K562 (cell line): ENCODE measurements around the gene CYB5RL. TPM values are rescaled to one million over a fixed set of nuclear protein-coding genes. Genes with fewer than 3 reads are reported as not detected.

ENCODE experiments used
- ATAC-seq: fragments of 200-7000 bp; cut with Tn5 transposase; 3 replicates; pipeline ENCODE4 v1.9.1; 2020; ENCODE audit warnings: moderate library complexity
- BruUV-seq: library from RNA; stranded (reverse); fragments of 400-500 nt; replicated peaks from 2 replicates; lab custom pipeline; 2021; lab: Mats Ljungman, UMichigan
- CTCF ChIA-PET: fragments of 300-600 bp; formaldehyde crosslinking; extraction: SDS; loops from one replicate; lab custom pipeline; 2021; ENCODE audit warnings: low intra/inter-chr PET ratio; lab: Yijun Ruan, JAX
- POLR2A ChIA-PET: fragments of 300-600, 350-650 bp; sonication (Branson Sonifier 250); formaldehyde crosslinking; extraction: SDS; loops from one replicate; lab custom pipeline; 2021; ENCODE audit warnings: antibody characterized with exemption, inconsistent platforms; lab: Yijun Ruan, JAX
- DNase-seq, 4 experiments: peaks; one replicate each; pipeline versions ENCODE4 v3.0.0 to v3.0.0-alpha.2; 2011 to 2018; ENCODE audit warnings: low spot score in 3 of 4, mixed read lengths in 3 of 4; ENCODE audit errors: extremely low read depth in 1 of 4
- FAIRE-seq: peaks from 2 replicates; lab custom pipeline; 2011; peaks lifted over from hg19 to GRCh38; lab: Jason Lieb, UNC
- H2AFZ ChIP-seq: 2 replicates; pipeline ENCODE4 v1.6.0; 2011; ENCODE audit warnings: low read depth, low read length, control low read depth, inconsistent platforms
- H3K27ac ChIP-seq: fragments of 200-600 bp; 3 replicates; pipeline ENCODE4 v1.8.0; 2011; ENCODE audit warnings: low read depth, mild to moderate bottlenecking, control low read depth, inconsistent platforms, low read length, moderate library complexity, mixed read lengths; ENCODE audit errors: extremely low read depth
- H3K27me3 ChIP-seq, 2 experiments: fragments of 300-600 bp in 1 of 2; 2 replicates in 1 of 2; 3 replicates in 1 of 2; pipeline versions ENCODE4 v1.6.0 to v1.8.0; 2011; ENCODE audit warnings: inconsistent platforms in 2 of 2, low read length in 2 of 2, mild to moderate bottlenecking in 1 of 2, mixed read lengths in 1 of 2, moderate library complexity in 1 of 2; ENCODE audit not compliant: control insufficient read depth in 2 of 2, insufficient read depth in 2 of 2
- H3K36me3 ChIP-seq: fragments of 300-600 bp; 3 replicates; pipeline ENCODE4 v1.8.0; 2011; ENCODE audit warnings: mild to moderate bottlenecking, low read length, inconsistent platforms; ENCODE audit not compliant: control insufficient read depth, insufficient read depth
- H3K4me1 ChIP-seq, 2 experiments: fragments of 200-600 bp in 1 of 2; replicated peaks in 1 of 2; 2 replicates in 1 of 2; 3 replicates in 1 of 2; pipeline versions ENCODE4 v1.5.1 to v1.8.0; 2011; ENCODE audit warnings: inconsistent platforms in 2 of 2, low read length in 2 of 2, mild to moderate bottlenecking in 1 of 2, mixed read lengths in 1 of 2, moderate library complexity in 1 of 2; ENCODE audit not compliant: control insufficient read depth in 2 of 2, insufficient read depth in 2 of 2
- H3K4me2 ChIP-seq: 2 replicates; pipeline ENCODE4 v1.6.1; 2011; ENCODE audit warnings: low read length, control low read depth, inconsistent platforms, mixed read lengths; ENCODE audit not compliant: insufficient read depth
- H3K4me3 ChIP-seq: fragments of 200-600 bp; sonication (generic), shearing (Covaris generic); 2 replicates; pipeline ENCODE4 v1.5.1; 2016; ENCODE audit warnings: control low read depth, inconsistent platforms
- H3K79me2 ChIP-seq: fragments of 200-600 bp; 3 replicates; pipeline ENCODE4 v1.8.0; 2011; ENCODE audit warnings: low read length, inconsistent platforms; ENCODE audit not compliant: control insufficient read depth, insufficient read depth
- H3K9ac ChIP-seq, 2 experiments: 2 replicates each; pipeline versions ENCODE4 v1.6.0 to v1.6.1; 2011; ENCODE audit warnings: low read depth in 2 of 2, low read length in 2 of 2, control low read depth in 1 of 2, inconsistent platforms in 1 of 2, mild to moderate bottlenecking in 1 of 2, mixed read lengths in 1 of 2; ENCODE audit not compliant: insufficient read depth in 1 of 2
- H3K9me1 ChIP-seq: one replicate; pipeline ENCODE4 v1.6.0; 2011; ENCODE audit warnings: inconsistent platforms, mild to moderate bottlenecking, low read length, moderate library complexity; ENCODE audit not compliant: control insufficient read depth, insufficient read depth
- H3K9me3 ChIP-seq: replicated peaks from 2 replicates; pipeline ENCODE4 v1.5.1; 2011; ENCODE audit warnings: low read depth, low read length, inconsistent platforms; ENCODE audit not compliant: control insufficient read depth, insufficient read depth
- H4K20me1 ChIP-seq: replicated peaks from 2 replicates; pipeline ENCODE4 v1.6.1; 2011; ENCODE audit warnings: low read length, inconsistent platforms, mixed read lengths; ENCODE audit not compliant: control insufficient read depth, insufficient read depth
- BCOR ChIP-seq: fragments of 450-650 bp; IDR thresholded peaks from 2 replicates; pipeline ENCODE4 v1.6.1; 2016
- CBX5 ChIP-seq: IDR thresholded peaks from 2 replicates; pipeline ENCODE4 v1.6.1; 2014; ENCODE audit warnings: low read depth, borderline replicate concordance
- CHD4 ChIP-seq: fragments of 200-600 bp; sonication (generic); IDR thresholded peaks from 3 replicates; pipeline ENCODE4 v1.6.1; 2012; ENCODE audit warnings: low read depth, mild to moderate bottlenecking, mixed read lengths, low read length, inconsistent platforms; ENCODE audit not compliant: insufficient read depth, insufficient replicate concordance, poor library complexity, severe bottlenecking
- FOXK1 ChIP-seq: sonication (generic); formaldehyde crosslinking; IDR thresholded peaks from 2 replicates; pipeline ENCODE4 v1.8.0; 2022; ENCODE audit warnings: missing genetic modification reagents, mild to moderate bottlenecking, borderline replicate concordance
- HNRNPL ChIP-seq: fragments of 200-400 bp; formaldehyde crosslinking; IDR thresholded peaks from 2 replicates; pipeline ENCODE4 v1.6.1; 2017; ENCODE audit warnings: low read depth, mild to moderate bottlenecking, low read length
- KDM1A ChIP-seq, 2 experiments: fragments of 450-650 bp; IDR thresholded peaks; 2 replicates each; pipeline ENCODE4 v1.6.1; 2016; ENCODE audit warnings: mild to moderate bottlenecking in 2 of 2
- KDM2B ChIP-seq: fragments of 250-450 bp; sonication (Bioruptor Pico); IDR thresholded peaks from 2 replicates; pipeline ENCODE4 v1.8.0; 2021; ENCODE audit warnings: mild to moderate bottlenecking, moderate library complexity
- MCM3 ChIP-seq: fragments of 450-650 bp; IDR thresholded peaks from 2 replicates; pipeline ENCODE4 v1.6.1; 2016
- POLR2H ChIP-seq: IDR thresholded peaks from 2 replicates; pipeline ENCODE4 v1.6.1; 2016; ENCODE audit warnings: missing genetic modification characterization, low read depth, mild to moderate bottlenecking, control low read depth, missing compliant biosample characterization, moderate library complexity
- PRMT5 ChIP-seq: sonication (generic); formaldehyde crosslinking; IDR thresholded peaks from 2 replicates; pipeline ENCODE4 v1.5.0; 2020; ENCODE audit warnings: missing genetic modification reagents
- STAT5A ChIP-seq: IDR thresholded peaks from 2 replicates; pipeline ENCODE4 v1.6.1; 2012; ENCODE audit warnings: low read length, inconsistent platforms, borderline replicate concordance
- YBX1 ChIP-seq: fragments of 450-650 bp; IDR thresholded peaks from 2 replicates; pipeline ENCODE4 v1.7.1; 2016; ENCODE audit warnings: mild to moderate bottlenecking
- ZBTB7A ChIP-seq: IDR thresholded peaks from 2 replicates; pipeline ENCODE4 v1.6.1; 2011; ENCODE audit warnings: low read depth, mild to moderate bottlenecking, low read length, moderate library complexity, borderline replicate concordance; ENCODE audit not compliant: control insufficient read depth
- ZNF217 ChIP-seq: sonication (generic); formaldehyde crosslinking; IDR thresholded peaks from 2 replicates; pipeline ENCODE4 v1.8.0; 2022; ENCODE audit warnings: mild to moderate bottlenecking, missing genetic modification reagents
- ZNF445 ChIP-seq: fragments of 250-450 bp; sonication (Bioruptor Pico); IDR thresholded peaks from 2 replicates; pipeline ENCODE4 v1.4.0; 2020; ENCODE audit warnings: low read depth, mild to moderate bottlenecking, moderate library complexity
- WGBS: fragments of 100-300 bp; shearing (Covaris generic); methylation state at CpG from one replicate; pipeline ENCODE4 v1.1.6; 2016; ENCODE audit warnings: low coverage, mixed read lengths; ENCODE audit not compliant: insufficient coverage; ENCODE audit errors: missing lambda C conversion rate; 5-methylcytosine and 5-hydroxymethylcytosine counted together
- in situ Hi-C: fragments of 300-500 bp; cut with MboI; formaldehyde crosslinking; loops from 4 replicates; pipeline ENCODE4 v1.15.0; 2018; ENCODE audit warnings: inconsistent platforms, mixed read lengths
- intact Hi-C: fragments of 100-400 bp; cut with micrococcal nuclease; formaldehyde crosslinking; loops from 2 replicates; pipeline ENCODE4 v1.14.2; 2022
- polyA plus RNA-seq, 8 experiments: library from polyadenylated mRNA; depleted of rRNA in 4 of 8; stranded (reverse) in 5 of 8; unstranded in 3 of 8; fragments of >200 nt; fragmentation: Nextera tagmentation in 2 of 8; fragmentation: Illumina TruSeq in 1 of 8; extraction: Ambion mirVana in 2 of 8; extraction: Trizol in 1 of 8; gene quantifications; 2 replicates each; pipeline versions ENCODE4 v1.2.1 to v1.2.3, GENCODE V29; 2011 to 2014; ENCODE audit warnings: inconsistent platforms in 1 of 8, missing spikeins in 1 of 8
- total RNA-seq, 7 experiments: library from RNA; depleted of rRNA in 6 of 7; stranded (reverse); fragments of >200 nt in 6 of 7; fragmentation: Illumina TruSeq in 2 of 7; extraction: Trizol in 2 of 7; gene quantifications; 2 replicates each; pipeline versions ENCODE4 v1.2.1 to v1.2.3, GENCODE V29; 2011 to 2021; ENCODE audit warnings: low replicate concordance in 1 of 7

The CYB5RL gene
- total and polyA plus RNA-seq, 9 of the 15 experiments (the other 6 are each of a cell fraction or from before 2014, with no cell fraction given): 7.9 to 18.0 (median 11.2) TPM

- peak; percentile 98 for TF ChIP-seq BCOR
- no peak for TF ChIP-seq KDM2B (CRISPR knock-in tag)
- TF ChIP-seq HNRNPL: no peak
- TF ChIP-seq CHD4: peak; percentile 74
- no peak for TF ChIP-seq ZNF445
- TF ChIP-seq CBX5: no peak
- peak; percentile 3; the same call in 1 of the 2 replicates for TF ChIP-seq ZBTB7A
- TF ChIP-seq MCM3: no peak
- no peak for TF ChIP-seq POLR2H (tag)
- peak; percentile 82 to 88 for TF ChIP-seq KDM1A (IDR thresholded peaks at IDR 0.05)
- TF ChIP-seq, all 486 proteins: peak for 13
These were observed 38.2 kb downstream of the CYB5RL start (continued) for GRCh38 chr1:54161495-54162168.

GRCh38 chr1:54160351-54160750 is 39.5 kb downstream of the CYB5RL start:
- ChIA-PET POLR2A (interaction anchor here (0.5 to 0.7 kb wide), 3 partner anchors 30 to 192 kb away, joined by 3 to 4 read pairs (median 3); no protein-coding TSS in a partner anchor), CTCF (no interaction called here)
- Histone ChIP-seq H2AFZ (no peak overlapping the region; the same call in 1 of the 2 replicates), H3K4me2 (no peak overlapping the region), H3K27ac (no peak overlapping the region), H3K4me3 (no peak overlapping the region), H3K9ac (peak overlapping the region in 1 of 2 experiments; percentile 72; a peak in 2 of 4 replicates), H3K79me2 (no peaks in the 10 kb centered on the region), H3K36me3 (no peaks in the 10 kb centered on the region), H3K4me1 (peaks cover 13 to 18% of the 10 kb centered on the region in 2 experiments; a peak in 3 of 5 replicates), H3K27me3 (no peaks in the 10 kb centered on the region), H4K20me1 (no peaks in the 10 kb centered on the region), H3K9me1 (no peaks in the 10 kb centered on the region), H3K9me3 (no peaks in the 10 kb centered on the region)
- 15% methylated on average over 3 of the region's 3 CpGs for WGBS
- intact Hi-C loops (no loop called here), in situ Hi-C loops (no loop called here)
- ATAC-seq (no peak), FAIRE-seq (no peak), DNase-seq (no peak)
- no TSS peak for BruUV-seq
- TF ChIP-seq STAT5A: no peak
- no peak for TF ChIP-seq YBX1
- TF ChIP-seq FOXK1: no peak
- no peak for TF ChIP-seq ZNF217 (CRISPR knock-in tag)
- no peak for TF ChIP-seq PRMT5 (CRISPR knock-in tag)
